Measurements from ENCODE around the gene LMO3. TPM values are rescaled to one million over a fixed set of nuclear protein-coding genes. Genes with fewer than 3 reads are reported as not detected.

LMO3 gene
- polyA plus RNA-seq, 2 of the 4 experiments (the other 2 are of a cell fraction): 0.05 TPM; not detected in 1

DNA sequence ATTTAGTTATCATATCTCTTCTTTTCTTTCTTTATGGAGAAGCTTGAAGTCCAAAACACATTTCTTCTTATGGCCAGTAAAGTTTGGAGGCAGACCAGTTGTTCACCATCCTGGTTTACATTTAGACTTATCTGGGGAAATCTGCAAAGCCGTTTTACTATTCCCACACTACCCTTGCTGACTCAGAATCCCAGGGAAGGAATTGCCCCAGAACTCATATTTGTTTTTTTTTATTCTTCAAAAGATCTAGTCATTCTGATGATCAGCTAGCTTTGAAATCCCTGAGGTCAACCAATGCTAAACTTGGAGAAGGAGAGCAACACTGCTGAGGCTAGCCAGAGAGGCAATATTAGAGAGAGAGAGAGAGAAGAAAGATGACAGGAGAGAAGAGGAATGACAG is 12.3 kb upstream of the LMO3 start:
- no peak for DNase-seq (ENCODE audit: low read depth in 1 of 2, low spot score in 1 of 2)
- Histone ChIP-seq H3K27ac (no peak overlapping the region), H3K4me2 (no peak overlapping the region), H3K4me1 (no peaks in the 10 kb centered on the region; the same call in 2 of the 3 replicates), H3K4me3 (no peak overlapping the region), H3K9me3 (0 out of 3 replicates have a peak, but pooled peaks cover 2% of the 10 kb centered on the region)
- CTCF ChIA-PET: no interaction called here
- WGBS (ENCODE audit: missing lambda C conversion rate): 4% methylated on average over 1 of the region's 1 CpG
- POLR2A ChIA-PET: no interaction called here
- no peak for FAIRE-seq
- ATAC-seq: no peak
- no peak for TF ChIP-seq POLR2AphosphoS2 (conservative IDR thresholded peaks at IDR 0.05; ENCODE audit: low read length)
- no peak for TF ChIP-seq JUN (IDR thresholded peaks at IDR 0.05)
- no peak for TF ChIP-seq KDM5A (IDR thresholded peaks at IDR 0.05)
- TF ChIP-seq HOXB13 (CRISPR knock-in tag; IDR thresholded peaks at IDR 0.05; ENCODE audit: low read depth): no peak
- TF ChIP-seq, protein P1, sequence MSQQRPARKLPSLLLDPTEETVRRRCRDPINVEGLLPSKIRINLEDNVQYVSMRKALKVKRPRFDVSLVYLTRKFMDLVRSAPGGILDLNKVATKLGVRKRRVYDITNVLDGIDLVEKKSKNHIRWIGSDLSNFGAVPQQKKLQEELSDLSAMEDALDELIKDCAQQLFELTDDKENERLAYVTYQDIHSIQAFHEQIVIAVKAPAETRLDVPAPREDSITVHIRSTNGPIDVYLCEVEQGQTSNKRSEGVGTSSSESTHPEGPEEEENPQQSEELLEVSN (IDR thresholded peaks at IDR 0.05; ENCODE audit: borderline replicate concordance, low read depth): no peak
- TF ChIP-seq NR3C1 (IDR thresholded peaks at IDR 0.05): no peak
- TF ChIP-seq RNF2 (IDR thresholded peaks at IDR 0.05; ENCODE audit: borderline replicate concordance, low read depth): no peak
- TF ChIP-seq HOXB5 (CRISPR knock-in tag; IDR thresholded peaks at IDR 0.05): no peak
- TF ChIP-seq GATA3 (IDR thresholded peaks at IDR 0.05; ENCODE audit: borderline replicate concordance): no peak
- no peak for TF ChIP-seq NPAS2 (CRISPR knock-in tag; IDR thresholded peaks at IDR 0.05; ENCODE audit: borderline replicate concordance)
- TF ChIP-seq CBX8 (IDR thresholded peaks at IDR 0.05): no peak
- no peak for TF ChIP-seq ZNF302 (CRISPR knock-in tag; IDR thresholded peaks at IDR 0.05)
- TF ChIP-seq, protein P2, sequence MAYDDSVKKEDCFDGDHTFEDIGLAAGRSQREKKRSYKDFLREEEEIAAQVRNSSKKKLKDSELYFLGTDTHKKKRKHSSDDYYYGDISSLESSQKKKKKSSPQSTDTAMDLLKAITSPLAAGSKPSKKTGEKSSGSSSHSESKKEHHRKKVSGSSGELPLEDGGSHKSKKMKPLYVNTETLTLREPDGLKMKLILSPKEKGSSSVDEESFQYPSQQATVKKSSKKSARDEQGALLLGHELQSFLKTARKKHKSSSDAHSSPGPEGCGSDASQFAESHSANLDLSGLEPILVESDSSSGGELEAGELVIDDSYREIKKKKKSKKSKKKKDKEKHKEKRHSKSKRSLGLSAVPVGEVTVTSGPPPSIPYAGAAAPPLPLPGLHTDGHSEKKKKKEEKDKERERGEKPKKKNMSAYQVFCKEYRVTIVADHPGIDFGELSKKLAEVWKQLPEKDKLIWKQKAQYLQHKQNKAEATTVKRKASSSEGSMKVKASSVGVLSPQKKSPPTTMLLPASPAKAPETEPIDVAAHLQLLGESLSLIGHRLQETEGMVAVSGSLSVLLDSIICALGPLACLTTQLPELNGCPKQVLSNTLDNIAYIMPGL (CRISPR knock-in tag; IDR thresholded peaks at IDR 0.05; ENCODE audit: borderline replicate concordance): no peak

DNA sequence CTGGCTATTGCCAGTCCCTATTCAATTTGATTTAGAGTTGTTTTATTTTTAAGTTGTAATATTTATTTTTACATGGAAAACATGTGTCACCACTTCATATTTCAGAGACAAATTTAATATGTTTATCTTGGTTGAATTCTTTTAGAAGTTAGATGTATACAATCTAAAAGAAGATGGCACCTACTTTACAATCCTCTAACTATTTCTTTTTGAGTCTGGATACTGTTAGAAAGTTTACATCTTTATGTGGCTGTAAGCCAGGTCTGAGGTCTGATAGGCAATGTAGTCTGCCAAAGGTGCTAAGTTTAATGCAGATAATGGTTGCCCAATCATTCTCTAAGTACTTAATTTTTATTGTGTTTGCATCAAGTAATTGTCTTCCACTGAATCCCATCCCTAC is 7.2 kb upstream of the LMO3 start:
- DNase-seq (ENCODE audit: low read depth in 1 of 2, low spot score in 1 of 2): no peak
- Histone ChIP-seq H3K4me1 (peaks cover 12% of the 10 kb centered on the region), H3K4me2 (peak overlapping the region; percentile 42; the same call in 2 of the 3 replicates), H3K4me3 (no peak overlapping the region), H3K27ac (no peak overlapping the region), H3K9me3 (no peaks in the 10 kb centered on the region)
- ATAC-seq: no peak
- POLR2A ChIA-PET: no interaction called here
- CTCF ChIA-PET: no interaction called here
- no peak for FAIRE-seq
- no peak for TF ChIP-seq RARB (CRISPR knock-in tag; IDR thresholded peaks at IDR 0.05)
- no peak for TF ChIP-seq ZSCAN20 (CRISPR knock-in tag; IDR thresholded peaks at IDR 0.05)
- TF ChIP-seq, protein P1 (IDR thresholded peaks at IDR 0.05; ENCODE audit: borderline replicate concordance, low read depth): no peak
- TF ChIP-seq, protein P3, sequence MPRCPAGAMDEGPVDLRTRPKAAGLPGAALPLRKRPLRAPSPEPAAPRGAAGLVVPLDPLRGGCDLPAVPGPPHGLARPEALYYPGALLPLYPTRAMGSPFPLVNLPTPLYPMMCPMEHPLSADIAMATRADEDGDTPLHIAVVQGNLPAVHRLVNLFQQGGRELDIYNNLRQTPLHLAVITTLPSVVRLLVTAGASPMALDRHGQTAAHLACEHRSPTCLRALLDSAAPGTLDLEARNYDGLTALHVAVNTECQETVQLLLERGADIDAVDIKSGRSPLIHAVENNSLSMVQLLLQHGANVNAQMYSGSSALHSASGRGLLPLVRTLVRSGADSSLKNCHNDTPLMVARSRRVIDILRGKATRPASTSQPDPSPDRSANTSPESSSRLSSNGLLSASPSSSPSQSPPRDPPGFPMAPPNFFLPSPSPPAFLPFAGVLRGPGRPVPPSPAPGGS (IDR thresholded peaks at IDR 0.05): no peak
- TF ChIP-seq RCOR1 (IDR thresholded peaks at IDR 0.05; ENCODE audit: low read depth, low read length): no peak
- TF ChIP-seq, protein P2 (CRISPR knock-in tag; IDR thresholded peaks at IDR 0.05; ENCODE audit: borderline replicate concordance): no peak
- TF ChIP-seq BHLHE40 (IDR thresholded peaks at IDR 0.05; ENCODE audit: low read depth, low read length): no peak
- TF ChIP-seq EHF (CRISPR knock-in tag; IDR thresholded peaks at IDR 0.05): no peak
- no peak for TF ChIP-seq MAFK (IDR thresholded peaks at IDR 0.05; ENCODE audit: partially characterized antibody)
- no peak for TF ChIP-seq CHD4 (IDR thresholded peaks at IDR 0.05; ENCODE audit: borderline replicate concordance)
- TF ChIP-seq HOXA7 (CRISPR knock-in tag; IDR thresholded peaks at IDR 0.05): no peak
- no peak for TF ChIP-seq FOXS1 (CRISPR knock-in tag; IDR thresholded peaks at IDR 0.05)
- TF ChIP-seq, protein P4, sequence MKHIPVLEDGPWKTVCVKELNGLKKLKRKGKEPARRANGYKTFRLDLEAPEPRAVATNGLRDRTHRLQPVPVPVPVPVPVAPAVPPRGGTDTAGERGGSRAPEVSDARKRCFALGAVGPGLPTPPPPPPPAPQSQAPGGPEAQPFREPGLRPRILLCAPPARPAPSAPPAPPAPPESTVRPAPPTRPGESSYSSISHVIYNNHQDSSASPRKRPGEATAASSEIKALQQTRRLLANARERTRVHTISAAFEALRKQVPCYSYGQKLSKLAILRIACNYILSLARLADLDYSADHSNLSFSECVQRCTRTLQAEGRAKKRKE (CRISPR knock-in tag; IDR thresholded peaks at IDR 0.05; ENCODE audit: low read depth): no peak
- TF ChIP-seq, protein P5, sequence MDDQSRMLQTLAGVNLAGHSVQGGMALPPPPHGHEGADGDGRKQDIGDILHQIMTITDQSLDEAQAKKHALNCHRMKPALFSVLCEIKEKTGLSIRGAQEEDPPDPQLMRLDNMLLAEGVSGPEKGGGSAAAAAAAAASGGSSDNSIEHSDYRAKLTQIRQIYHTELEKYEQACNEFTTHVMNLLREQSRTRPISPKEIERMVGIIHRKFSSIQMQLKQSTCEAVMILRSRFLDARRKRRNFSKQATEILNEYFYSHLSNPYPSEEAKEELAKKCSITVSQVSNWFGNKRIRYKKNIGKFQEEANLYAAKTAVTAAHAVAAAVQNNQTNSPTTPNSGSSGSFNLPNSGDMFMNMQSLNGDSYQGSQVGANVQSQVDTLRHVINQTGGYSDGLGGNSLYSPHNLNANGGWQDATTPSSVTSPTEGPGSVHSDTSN (IDR thresholded peaks at IDR 0.05): no peak
- TF ChIP-seq CBX8 (IDR thresholded peaks at IDR 0.05): no peak

All from A549 (cell line).